Fibroblast of lung (primary cell): Measurements from ENCODE around the gene ZNF414.

Experiments used
- CTCF ChIP-seq, 2 donors: IDR thresholded peaks in 1 of 2; conservative IDR thresholded peaks in 1 of 2; 1 replicate in 1 of 2; 2 replicates in 1 of 2; pipeline ENCODE4 v1.5.1; 2011 to 2012; ENCODE audit warnings: low read length in 2 of 2, control low read depth in 1 of 2, inconsistent platforms in 1 of 2, low read depth in 1 of 2, mild to moderate bottlenecking in 1 of 2
- EZH2 ChIP-seq: IDR thresholded peaks from 2 replicates; pipeline ENCODE4 v1.5.1; 2012; ENCODE audit warnings: low read length, control low read depth, mild to moderate bottlenecking; ENCODE audit errors: missing control alignments

DNA sequence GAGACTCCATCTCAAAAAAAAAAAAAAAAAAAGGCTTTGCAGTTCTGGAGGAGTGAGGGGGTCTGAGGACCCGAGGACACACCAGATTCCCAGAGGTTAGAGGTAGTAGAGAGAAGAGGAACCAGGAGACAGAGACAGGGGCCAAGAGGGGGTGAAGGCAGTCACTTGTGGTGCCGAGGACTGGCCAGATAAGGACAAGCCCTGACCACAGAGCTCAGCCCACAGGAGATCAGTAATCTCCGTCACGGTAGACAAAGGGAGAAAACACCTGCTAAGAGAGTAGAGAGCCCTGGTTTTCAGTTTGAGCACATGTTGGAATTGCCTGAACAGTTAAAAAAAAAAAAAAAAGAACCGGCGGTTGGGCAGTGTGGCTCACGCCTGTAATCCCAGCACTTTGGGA lies 9.8 kb downstream of the ZNF414 start:
- TF ChIP-seq CTCF (conservative IDR thresholded peaks at IDR 0.05 in 1 of 2, IDR thresholded peaks at IDR 0.05 in 1 of 2; ENCODE audit: low read depth in 1 of 2, low read length in 2 of 2) (no peak), EZH2 (no peak)
